SK-N-SH (cell line): ENCODE measurements around the gene PSME2. TPM values are rescaled to one million over a fixed set of nuclear protein-coding genes. Genes with fewer than 3 reads are reported as not detected.

Experiments
- CTCF ChIA-PET: fragments of 300-600, 350-600 bp; formaldehyde crosslinking; extraction: SDS; loops from one replicate; lab custom pipeline; 2021; lab: Yijun Ruan, JAX
- POLR2A ChIA-PET: fragments of 350-600 bp; sonication (Branson Sonifier 250); formaldehyde crosslinking; extraction: SDS; loops from one replicate; lab custom pipeline; 2020; ENCODE audit warnings: antibody characterized with exemption, inconsistent platforms; lab: Yijun Ruan, JAX
- DNase-seq: peaks from one replicate; pipeline ENCODE4 v3.0.0; 2012
- H2AFZ ChIP-seq: fragments of 200-600 bp; sonication (generic); 2 replicates; pipeline ENCODE4 v1.8.1; 2016; ENCODE audit warnings: antibody characterized with exemption, mild to moderate bottlenecking, low read depth
- H3F3A ChIP-seq: fragments of 200-600 bp; sonication (generic); replicated peaks from 2 replicates; pipeline ENCODE3; 2016; ENCODE audit warnings: antibody characterized with exemption, mild to moderate bottlenecking; ENCODE audit not compliant: insufficient read depth
- H3K27ac ChIP-seq, 2 experiments: fragments of 200-500 bp in 1 of 2; fragments of 200-600 bp in 1 of 2; sonication (Bioruptor generic) in 1 of 2; sonication (generic), shearing (Covaris generic) in 1 of 2; 2 replicates each; pipeline versions ENCODE4 v1.5.1 to v1.6.1; 2014 to 2016; ENCODE audit warnings: low read depth in 2 of 2, inconsistent platforms in 1 of 2, low read length in 1 of 2, mild to moderate bottlenecking in 1 of 2, mixed read lengths in 1 of 2
- H3K27me3 ChIP-seq: fragments of 200-600 bp; sonication (generic), shearing (Covaris generic); 2 replicates; pipeline ENCODE4 v1.6.1; 2016; ENCODE audit warnings: mixed run types; ENCODE audit not compliant: insufficient read depth
- H3K36me3 ChIP-seq, 2 experiments: fragments of 200-500 bp in 1 of 2; fragments of 200-600 bp in 1 of 2; sonication (Bioruptor generic) in 1 of 2; sonication (generic) in 1 of 2; replicated peaks in 1 of 2; 2 replicates each; pipeline versions ENCODE3 to v1.5.1; 2014 to 2016; ENCODE audit warnings: low read length in 1 of 2, mild to moderate bottlenecking in 1 of 2; ENCODE audit not compliant: insufficient read depth in 2 of 2, control insufficient read depth in 1 of 2
- H3K4me1 ChIP-seq, 2 experiments: fragments of 200-500 bp in 1 of 2; fragments of 200-600 bp in 1 of 2; sonication (Bioruptor generic) in 1 of 2; sonication (generic), shearing (Covaris generic) in 1 of 2; 2 replicates each; pipeline versions ENCODE4 v1.5.1 to v1.6.1; 2014 to 2016; ENCODE audit warnings: low read depth in 1 of 2, low read length in 1 of 2, mixed run types in 1 of 2; ENCODE audit not compliant: insufficient read depth in 2 of 2, control insufficient read depth in 1 of 2
- H3K4me2 ChIP-seq: fragments of 200-600 bp; sonication (generic), shearing (Covaris generic); 2 replicates; pipeline ENCODE4 v1.6.1; 2017; ENCODE audit warnings: mixed run types
- H3K4me3 ChIP-seq, 2 experiments: fragments of 200-500 bp in 1 of 2; fragments of 200-600 bp in 1 of 2; sonication (Bioruptor generic) in 1 of 2; sonication (generic), shearing (Covaris generic) in 1 of 2; 2 replicates each; pipeline versions ENCODE4 v1.5.1 to v1.8.1; 2014 to 2016; ENCODE audit warnings: low read depth in 2 of 2, inconsistent platforms in 1 of 2, low read length in 1 of 2, mild to moderate bottlenecking in 1 of 2, mixed read lengths in 1 of 2, moderate library complexity in 1 of 2
- H3K79me2 ChIP-seq: fragments of 200-600 bp; sonication (generic); 2 replicates; pipeline ENCODE4 v1.8.1; 2017; ENCODE audit warnings: mild to moderate bottlenecking; ENCODE audit not compliant: insufficient read depth
- H3K9ac ChIP-seq: fragments of 200-600 bp; sonication (generic); 2 replicates; pipeline ENCODE4 v1.6.1; 2017; ENCODE audit warnings: mixed run types
- H3K9me2 ChIP-seq: fragments of 200-600 bp; sonication (generic); 2 replicates; pipeline ENCODE4 v1.6.1; 2017; ENCODE audit warnings: mixed run types
- H3K9me3 ChIP-seq: fragments of 200-600 bp; sonication (generic); 2 replicates; pipeline ENCODE4 v1.6.1; 2017; ENCODE audit warnings: mixed run types, mild to moderate bottlenecking, moderate library complexity
- H4K20me1 ChIP-seq: fragments of 200-600 bp; sonication (generic); 2 replicates; pipeline ENCODE4 v1.6.1; 2017; ENCODE audit warnings: mild to moderate bottlenecking, mixed run types; ENCODE audit not compliant: insufficient read depth
- CHD2 ChIP-seq: fragments of 150-350 bp; IDR thresholded peaks from 2 replicates; pipeline ENCODE4 v1.6.1; 2018; ENCODE audit warnings: low read length; ENCODE audit not compliant: partially characterized antibody
- EP300 ChIP-seq, 2 experiments: IDR thresholded peaks; 2 replicates each; pipeline versions ENCODE4 v1.4.0 to v1.6.1; 2012; ENCODE audit warnings: borderline replicate concordance in 1 of 2, low read depth in 1 of 2, low read length in 1 of 2
- GATA2 ChIP-seq: sonication (generic); formaldehyde crosslinking; IDR thresholded peaks from 2 replicates; pipeline ENCODE4 v1.5.0; 2020; ENCODE audit warnings: mild to moderate bottlenecking, missing genetic modification reagents
- IRF3 ChIP-seq: fragments of 150-350 bp; IDR thresholded peaks from 2 replicates; pipeline ENCODE4 v1.6.1; 2016; ENCODE audit warnings: mild to moderate bottlenecking, low read depth, low read length
- MAX ChIP-seq: IDR thresholded peaks from 2 replicates; pipeline ENCODE4 v1.4.0; 2012; ENCODE audit warnings: low read depth
- MXI1 ChIP-seq: IDR thresholded peaks from 2 replicates; pipeline ENCODE4 v1.6.1; 2012; ENCODE audit warnings: mild to moderate bottlenecking, low read depth, low read length, improper control_type of control experiment
- NFIC ChIP-seq: IDR thresholded peaks from 2 replicates; pipeline ENCODE4 v1.4.0; 2012; ENCODE audit warnings: borderline replicate concordance
- NRF1 ChIP-seq: IDR thresholded peaks from 2 replicates; pipeline ENCODE4 v1.6.1; 2012; ENCODE audit warnings: low read depth, mild to moderate bottlenecking, low read length
- RCOR1 ChIP-seq: fragments of 150-350 bp; IDR thresholded peaks from 2 replicates; pipeline ENCODE4 v1.6.1; 2017; ENCODE audit warnings: antibody characterized with exemption, low read length
- REST ChIP-seq: IDR thresholded peaks from 2 replicates; pipeline ENCODE4 v1.6.1; 2012; ENCODE audit warnings: mild to moderate bottlenecking, low read depth, low read length, moderate library complexity
- RFX5 ChIP-seq: IDR thresholded peaks from 2 replicates; pipeline ENCODE4 v1.6.1; 2012; ENCODE audit warnings: mild to moderate bottlenecking, improper control_type of control experiment, low read length
- RXRA ChIP-seq: IDR thresholded peaks from 2 replicates; pipeline ENCODE4 v1.4.0; 2012; ENCODE audit warnings: low read depth, mild to moderate bottlenecking, borderline replicate concordance
- SIN3A ChIP-seq: IDR thresholded peaks from 2 replicates; pipeline ENCODE4 v1.6.1; 2012; ENCODE audit warnings: low read depth, mild to moderate bottlenecking, low read length, moderate library complexity, borderline replicate concordance
- SMC3 ChIP-seq: IDR thresholded peaks from 2 replicates; pipeline ENCODE4 v1.6.1; 2012; ENCODE audit warnings: low read depth, low read length, improper control_type of control experiment
- TEAD4 ChIP-seq: IDR thresholded peaks from 2 replicates; pipeline ENCODE4 v1.4.0; 2012; ENCODE audit warnings: mild to moderate bottlenecking, borderline replicate concordance; ENCODE audit not compliant: insufficient read depth
- USF2 ChIP-seq: fragments of 150-350 bp; IDR thresholded peaks from 2 replicates; pipeline ENCODE4 v1.6.1; 2017; ENCODE audit warnings: antibody characterized with exemption, low read length, low read depth, borderline replicate concordance
- YY1 ChIP-seq: IDR thresholded peaks from 2 replicates; pipeline ENCODE4 v1.4.0; 2012; ENCODE audit warnings: low read depth, mild to moderate bottlenecking
- WGBS: methylation state at CpG from one replicate; pipeline ENCODE4 v1.1.6; 2017; ENCODE audit warnings: low lambda C conversion rate; 5-methylcytosine and 5-hydroxymethylcytosine counted together
- polyA plus RNA-seq, 3 experiments: library from polyadenylated mRNA; depleted of rRNA; stranded (reverse); fragments of >200 nt; gene quantifications; 2 replicates each; pipeline ENCODE4 v1.2.3, GENCODE V29; 2012

The PSME2 gene
- polyA plus RNA-seq, 1 of the 3 experiments (the other 2 are of a cell fraction), result 147 TPM

GRCh38 chr14:24138396-24139271 lies 7.8 kb downstream of the PSME2 start:
- Histone ChIP-seq H3K27ac (no peak overlapping the region), H3K36me3 (peaks cover 21 to 33% of the 10 kb centered on the region in 2 experiments), H3K27me3 (no peaks in the 10 kb centered on the region), H2AFZ (no peak overlapping the region), H3K79me2 (peaks cover 39% of the 10 kb centered on the region), H3K9ac (no peak overlapping the region), H3K4me3 (no peak overlapping the region), H3K9me2 (no peaks in the 10 kb centered on the region), H3K4me2 (no peak overlapping the region), H3K4me1 (peaks cover 6 to 36% of the 10 kb centered on the region in 2 experiments; a peak in 3 of 4 replicates), H3K9me3 (no peaks in the 10 kb centered on the region), H4K20me1 (no peaks in the 10 kb centered on the region), H3F3A (peaks cover 18% of the 10 kb centered on the region)
- ChIA-PET CTCF (interaction anchor here (1.1 to 4.7 kb wide), 4 partner anchors 8 to 30 kb away, joined by 3 to 22 read pairs (median 5); partner anchors contain the start of genes IRF9 and RNF31), POLR2A (interaction anchor here (1.1 to 1.8 kb wide), 3 partner anchors 8 to 32 kb away, joined by 3 to 5 read pairs (median 5); partner anchors contain the start of genes DCAF11, NRL and PSME2)
- WGBS, result 91% methylated on average over 8 of the region's 13 CpGs
- no peak for DNase-seq
- TF ChIP-seq REST (no peak), NFIC (no peak), USF2 (no peak), SIN3A (no peak), IRF3 (no peak), EP300 (IDR thresholded peaks at IDR 0.05; ENCODE audit: borderline replicate concordance in 1 of 2, low read depth in 1 of 2, low read length in 1 of 2) (no peak), NRF1 (no peak), CHD2 (no peak), MAX (no peak), YY1 (no peak), RFX5 (no peak), MXI1 (no peak), TEAD4 (no peak), SMC3 (no peak), RXRA (no peak), GATA2 (no peak), RCOR1 (no peak)
